Upper lobe of left lung (tissue), 4 donors: ENCODE results near the gene KLHDC2.

Experiments used
- EP300 ChIP-seq, 4 donors: sonication (generic); formaldehyde crosslinking; IDR thresholded peaks; one replicate each; pipeline ENCODE4 v1.5.1; 2017; ENCODE audit warnings: antibody characterized with exemption in 4 of 4, control low read depth in 2 of 4
- POLR2A ChIP-seq, 4 donors: fragments of 450-650 bp; IDR thresholded peaks; one replicate each; pipeline ENCODE4 v1.5.1; 2016 to 2017; ENCODE audit warnings: antibody characterized with exemption in 4 of 4, mild to moderate bottlenecking in 2 of 4
- POLR2AphosphoS5 ChIP-seq, 2 donors: sonication (generic); formaldehyde crosslinking; IDR thresholded peaks; one replicate each; pipeline ENCODE4 v1.5.1; 2017; ENCODE audit warnings: antibody characterized with exemption in 2 of 2
- TF ChIP-seq, protein P1 (sequence below), 6 experiments: fragments of 450-650 bp in 4 of 6; fragments of 200-600 bp in 2 of 6; sonication (generic) in 2 of 6; IDR thresholded peaks; one replicate each; pipeline ENCODE4 v1.5.1; 2016 to 2019; ENCODE audit warnings: antibody characterized with exemption in 6 of 6

- TF ChIP-seq POLR2A (IDR thresholded peaks at IDR 0.05) (peak in 1 of 4 donors; percentile 8), POLR2AphosphoS5 (IDR thresholded peaks at IDR 0.05) (peak; percentile 10 to 78), EP300 (IDR thresholded peaks at IDR 0.05) (no peak)
- TF ChIP-seq, protein P1, sequence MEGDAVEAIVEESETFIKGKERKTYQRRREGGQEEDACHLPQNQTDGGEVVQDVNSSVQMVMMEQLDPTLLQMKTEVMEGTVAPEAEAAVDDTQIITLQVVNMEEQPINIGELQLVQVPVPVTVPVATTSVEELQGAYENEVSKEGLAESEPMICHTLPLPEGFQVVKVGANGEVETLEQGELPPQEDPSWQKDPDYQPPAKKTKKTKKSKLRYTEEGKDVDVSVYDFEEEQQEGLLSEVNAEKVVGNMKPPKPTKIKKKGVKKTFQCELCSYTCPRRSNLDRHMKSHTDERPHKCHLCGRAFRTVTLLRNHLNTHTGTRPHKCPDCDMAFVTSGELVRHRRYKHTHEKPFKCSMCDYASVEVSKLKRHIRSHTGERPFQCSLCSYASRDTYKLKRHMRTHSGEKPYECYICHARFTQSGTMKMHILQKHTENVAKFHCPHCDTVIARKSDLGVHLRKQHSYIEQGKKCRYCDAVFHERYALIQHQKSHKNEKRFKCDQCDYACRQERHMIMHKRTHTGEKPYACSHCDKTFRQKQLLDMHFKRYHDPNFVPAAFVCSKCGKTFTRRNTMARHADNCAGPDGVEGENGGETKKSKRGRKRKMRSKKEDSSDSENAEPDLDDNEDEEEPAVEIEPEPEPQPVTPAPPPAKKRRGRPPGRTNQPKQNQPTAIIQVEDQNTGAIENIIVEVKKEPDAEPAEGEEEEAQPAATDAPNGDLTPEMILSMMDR (IDR thresholded peaks at IDR 0.05), result no peak
These were observed 558 bp downstream of the KLHDC2 start for GRCh38 chr14:49768301-49769121.
